Right renal pelvis (tissue), 4 donors: Measurements from ENCODE around the gene LYPD4. TPM values are rescaled to one million over a fixed set of nuclear protein-coding genes. Genes with fewer than 3 reads are reported as not detected.

Source experiments
- DNase-seq, 4 donors: peaks; one replicate each; pipeline ENCODE4 v3.0.0-alpha.2; 2013; ENCODE audit warnings: low read depth in 4 of 4, low spot score in 3 of 4, missing footprints in 1 of 4
- polyA plus RNA-seq, 4 donors: library from polyadenylated mRNA; unstranded; fragments of 120-200 nt; gene quantifications; one replicate each; pipeline ENCODE4 v1.2.1, GENCODE V29; 2013; ENCODE audit not compliant: insufficient read length in 4 of 4

Gene LYPD4, protein sequence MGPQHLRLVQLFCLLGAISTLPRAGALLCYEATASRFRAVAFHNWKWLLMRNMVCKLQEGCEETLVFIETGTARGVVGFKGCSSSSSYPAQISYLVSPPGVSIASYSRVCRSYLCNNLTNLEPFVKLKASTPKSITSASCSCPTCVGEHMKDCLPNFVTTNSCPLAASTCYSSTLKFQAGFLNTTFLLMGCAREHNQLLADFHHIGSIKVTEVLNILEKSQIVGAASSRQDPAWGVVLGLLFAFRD
- under 1 TPM in 1 of 4 donors, not detected in 3; 0.08 TPM for polyA plus RNA-seq

DNA sequence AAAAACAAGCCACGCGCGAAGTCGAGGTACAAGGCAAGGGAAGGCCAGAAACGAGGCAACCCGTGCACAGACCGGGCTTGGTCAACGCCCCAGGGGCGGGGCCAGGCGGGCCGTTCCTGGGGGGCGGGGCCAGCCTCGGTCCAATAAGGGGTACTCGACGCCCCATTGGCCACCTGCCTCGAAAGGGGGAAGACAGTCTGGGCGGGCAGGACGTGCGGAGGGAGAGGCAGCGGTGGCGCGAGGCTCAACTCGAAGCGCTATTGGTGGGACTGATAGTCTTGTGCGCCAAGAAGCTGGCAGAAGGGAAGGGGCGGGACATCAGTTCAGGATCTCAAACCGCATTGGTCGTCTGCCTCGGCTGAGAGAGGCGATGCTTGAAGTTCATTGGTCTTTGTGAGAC lies at the start of gene LYPD4:
LYPD4 (minus strand) TSS at position 83 of the 400 bp plus-strand sequence. CDS start 5,398 bp downstream, outside the sequence.
- no peak for DNase-seq

DNA sequence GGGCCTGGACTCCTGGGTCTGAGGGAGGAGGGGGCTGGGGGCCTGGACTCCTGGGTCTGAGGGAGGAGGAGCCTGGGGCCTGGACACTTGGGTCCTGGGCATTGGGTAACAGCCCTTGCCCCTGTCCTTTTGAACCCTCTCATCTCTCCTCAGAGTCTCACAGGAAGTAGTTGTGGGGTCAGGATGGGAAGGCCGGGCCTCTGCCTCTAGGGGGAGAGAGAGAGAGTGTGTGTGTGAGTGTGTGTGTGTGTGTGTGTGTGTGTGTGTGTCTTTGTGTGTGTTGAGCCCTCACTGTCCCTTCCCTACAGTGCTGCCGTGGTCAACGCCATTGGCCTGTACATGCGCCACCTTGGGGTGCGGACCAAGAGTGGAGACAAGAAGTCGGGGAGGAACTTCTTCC lies 49.4 kb upstream of the LYPD4 start:
- no peak for DNase-seq

DNA sequence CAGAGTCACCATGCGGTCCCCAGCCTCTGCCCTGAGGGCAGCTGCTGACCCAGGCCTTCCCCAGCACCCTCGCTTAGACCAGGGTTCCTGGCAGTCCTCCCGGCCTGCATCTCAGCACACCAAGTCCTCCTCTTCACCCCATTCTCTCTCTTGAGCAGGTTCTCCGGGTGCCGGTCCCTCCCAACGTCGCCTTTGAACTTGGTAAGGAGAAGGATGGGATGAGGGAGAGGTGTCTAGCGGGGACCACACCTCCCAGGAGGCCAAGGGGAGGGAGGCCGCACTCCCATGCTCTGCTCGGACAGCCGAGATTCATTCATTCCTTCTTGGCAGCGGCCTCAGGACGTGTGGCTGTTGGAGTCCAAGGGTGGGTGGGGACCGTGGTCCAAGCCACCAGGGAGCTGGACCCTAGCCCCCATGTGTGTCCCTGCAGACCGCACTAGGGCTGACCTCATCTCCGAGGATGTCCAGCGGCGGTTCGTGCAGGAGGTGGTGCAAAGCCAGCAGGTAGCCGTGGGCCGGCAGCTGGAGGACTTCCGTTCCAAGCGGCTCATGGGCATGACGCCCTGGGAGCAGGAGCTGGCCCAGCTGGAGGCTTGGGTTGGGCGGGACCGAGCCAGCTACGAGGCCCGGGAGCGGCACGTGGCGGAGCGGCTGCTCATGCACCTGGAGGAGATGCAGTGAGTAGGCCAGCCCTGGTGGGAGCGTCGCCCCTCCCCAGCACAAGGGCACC lies 47.9 kb upstream of the LYPD4 start:
- no peak for DNase-seq

DNA sequence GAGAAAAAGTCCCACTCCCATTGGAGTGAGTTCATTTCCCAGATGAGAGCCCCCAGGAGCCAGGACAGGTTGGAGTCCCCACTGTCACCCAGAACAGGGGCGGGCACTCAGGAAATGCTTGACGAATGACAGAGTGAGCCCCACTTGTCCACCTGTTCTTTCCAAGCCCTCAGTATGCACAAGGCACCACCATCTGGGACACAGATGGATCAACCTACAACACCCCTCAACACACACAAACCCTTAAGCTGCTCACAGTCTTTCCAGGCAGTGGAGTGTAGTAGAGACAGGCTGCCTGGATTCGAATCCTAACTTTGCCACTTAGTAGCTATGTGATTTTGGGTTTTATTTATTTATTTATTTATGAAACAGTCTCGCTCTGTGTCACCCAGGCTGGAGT lies 46.5 kb upstream of the LYPD4 start:
- DNase-seq = no peak

DNA sequence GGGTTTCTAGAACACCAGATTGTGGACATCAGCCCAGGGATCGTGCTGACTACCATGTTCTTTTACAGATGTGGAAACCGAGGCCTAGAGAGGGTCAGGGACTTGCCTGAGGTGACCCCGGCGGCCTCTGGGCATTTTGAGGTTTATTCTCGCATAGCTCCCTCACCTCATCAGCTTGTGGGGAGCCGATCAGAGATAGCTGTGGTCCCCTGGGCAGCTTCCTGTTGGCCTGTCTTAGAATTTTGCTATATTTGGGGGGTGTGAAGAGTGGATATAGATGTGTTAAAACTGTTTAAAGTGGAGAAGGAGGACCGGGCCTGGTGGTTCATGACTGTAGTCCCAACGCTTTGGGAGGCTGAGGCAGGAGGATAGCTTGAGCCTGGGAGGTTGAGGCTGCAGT lies 45.4 kb upstream of the LYPD4 start:
- DNase-seq = no peak

DNA sequence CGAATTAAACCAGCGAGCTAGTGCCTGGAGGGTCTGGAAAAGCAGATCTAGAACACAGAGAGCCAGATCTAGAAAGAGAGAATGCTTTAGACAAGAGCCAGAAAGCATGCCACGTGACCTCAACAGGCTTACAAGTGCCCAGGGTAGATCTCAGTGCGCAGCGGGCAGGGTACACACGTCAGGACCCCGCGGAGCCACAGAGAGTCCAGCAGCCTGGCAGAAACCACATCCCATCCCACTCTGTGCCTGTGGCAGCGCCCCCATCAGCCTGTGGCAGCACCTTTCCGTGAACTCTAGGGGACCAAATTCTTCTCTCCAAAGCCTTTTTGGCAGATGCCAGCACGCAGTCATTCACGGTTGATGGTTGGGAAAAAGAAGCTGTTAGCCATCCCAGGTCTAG lies 44.4 kb upstream of the LYPD4 start:
- no peak for DNase-seq

DNA sequence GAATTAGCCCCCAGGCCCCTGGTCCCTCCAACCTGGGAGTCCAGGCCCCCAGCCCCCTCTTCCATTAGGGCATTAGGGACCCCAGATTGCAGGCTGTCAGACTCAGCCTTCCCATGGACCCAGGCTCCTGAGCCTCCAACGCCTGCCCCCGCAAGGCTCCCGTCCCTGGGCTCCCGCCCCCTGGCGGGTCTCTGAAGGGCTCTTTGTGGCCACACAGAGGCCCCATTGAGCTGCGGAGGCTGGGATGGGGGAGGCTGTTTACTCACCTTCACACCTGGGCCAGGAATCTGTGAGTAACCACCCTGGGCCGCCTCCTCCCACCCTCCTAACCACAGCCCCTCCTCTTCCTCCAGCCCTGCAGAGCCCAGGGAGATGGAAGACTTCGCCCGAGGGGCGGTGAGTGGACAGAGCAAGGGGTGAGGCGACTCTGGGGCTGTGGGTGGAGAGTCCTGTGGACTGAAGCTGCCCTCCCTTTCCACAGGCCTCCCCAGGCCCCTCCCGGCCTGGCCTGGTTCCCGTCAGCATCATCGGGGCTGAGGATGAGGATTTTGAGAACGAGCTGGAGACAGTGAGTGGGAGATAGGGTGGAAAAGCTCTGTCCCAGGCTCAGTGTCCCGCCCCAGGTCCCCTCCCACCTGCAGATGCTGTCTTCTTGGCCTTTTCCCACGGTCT lies 43.4 kb upstream of the LYPD4 start:
- no peak for DNase-seq

DNA sequence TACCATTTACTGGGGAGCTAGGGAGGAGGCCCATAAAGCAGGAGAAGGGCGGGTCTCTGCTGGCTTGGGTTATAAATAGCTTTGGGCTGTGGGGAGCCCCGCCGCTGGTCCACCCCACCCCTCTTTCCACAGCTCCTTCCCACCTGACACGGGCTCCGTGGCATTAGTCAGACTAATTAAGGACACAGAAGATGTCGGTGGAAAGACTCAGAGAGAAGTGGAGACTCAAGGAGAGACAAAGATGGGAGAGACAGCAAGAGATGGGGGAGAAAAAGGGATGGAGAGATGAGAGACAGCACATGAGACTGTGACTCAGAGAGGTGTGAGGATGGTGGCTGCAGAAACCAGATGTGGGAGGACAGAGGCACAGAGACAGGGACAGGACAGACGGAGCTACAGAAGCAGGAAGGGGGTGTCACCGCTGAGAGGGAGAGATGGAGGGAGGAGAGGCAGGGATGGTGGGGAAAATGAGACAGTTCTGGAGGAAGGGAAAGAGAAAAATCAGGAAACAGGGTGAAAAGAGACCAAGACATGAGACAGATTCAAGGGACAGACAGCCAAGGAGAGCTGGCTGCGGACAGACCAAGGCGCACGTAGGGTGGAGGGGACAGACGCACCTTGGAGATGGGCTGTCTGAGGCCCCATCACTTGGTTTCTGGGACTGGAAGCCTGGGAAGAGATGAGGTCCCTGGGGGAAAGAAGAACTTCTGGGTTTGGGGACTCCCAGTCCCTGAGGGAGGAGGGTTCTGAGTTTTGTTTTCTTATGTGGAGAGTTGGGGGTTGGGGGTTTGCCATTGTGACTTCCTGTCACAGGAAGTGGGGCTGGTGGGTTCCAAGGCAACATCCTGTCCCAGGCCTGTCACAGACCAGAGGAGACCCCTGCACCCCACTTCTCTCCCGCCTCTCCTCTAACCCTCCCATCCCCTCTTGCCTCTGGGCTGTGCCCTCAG lies 42.6 kb upstream of the LYPD4 start:
- DNase-seq = no peak

DNA sequence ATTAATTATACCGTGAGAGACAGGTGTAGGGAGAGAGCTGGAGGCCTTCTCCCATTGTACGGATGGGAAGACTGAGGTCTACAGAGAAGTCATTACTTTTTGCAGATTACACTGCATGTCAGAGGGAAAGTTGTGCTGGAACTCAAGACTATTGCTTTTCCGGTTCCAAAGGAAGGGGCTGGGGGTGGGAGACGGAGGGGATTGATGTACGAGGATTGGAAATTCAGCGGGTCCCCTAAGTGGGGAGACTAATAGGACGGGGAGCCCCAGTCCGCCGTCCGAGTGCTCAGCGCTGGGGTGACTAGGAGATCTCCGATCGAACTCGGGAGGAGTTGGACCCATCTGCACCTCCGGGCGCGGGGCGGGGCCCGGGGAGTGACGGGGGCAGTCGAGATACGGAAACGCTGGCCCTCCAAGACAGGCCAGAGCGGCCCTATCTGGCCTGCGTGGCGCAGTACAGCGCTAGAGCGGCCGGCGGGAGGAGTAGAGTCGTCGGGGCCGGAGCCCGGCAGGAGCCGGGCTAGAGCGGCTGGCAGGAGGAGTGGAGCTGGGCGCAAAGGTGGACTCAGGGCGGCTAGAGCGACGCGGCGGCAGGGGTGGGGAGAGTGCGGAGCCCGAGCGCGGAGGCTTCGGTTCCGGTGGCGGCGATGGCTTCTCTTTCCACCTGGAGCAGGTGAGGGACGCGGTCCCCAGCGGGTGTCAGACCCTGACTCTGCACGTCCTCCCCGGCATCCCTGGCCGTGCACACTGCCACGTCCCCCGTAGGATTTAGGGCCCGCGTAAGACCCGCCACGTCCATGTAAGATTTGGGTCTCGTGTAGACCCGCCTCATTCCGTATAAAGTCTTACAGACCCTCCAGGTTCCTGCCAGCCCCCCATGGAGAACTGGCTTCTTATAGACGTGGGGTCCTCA lies 39.6 kb upstream of the LYPD4 start:
- peak; percentile 78 to 89 (median 83) for DNase-seq

DNA sequence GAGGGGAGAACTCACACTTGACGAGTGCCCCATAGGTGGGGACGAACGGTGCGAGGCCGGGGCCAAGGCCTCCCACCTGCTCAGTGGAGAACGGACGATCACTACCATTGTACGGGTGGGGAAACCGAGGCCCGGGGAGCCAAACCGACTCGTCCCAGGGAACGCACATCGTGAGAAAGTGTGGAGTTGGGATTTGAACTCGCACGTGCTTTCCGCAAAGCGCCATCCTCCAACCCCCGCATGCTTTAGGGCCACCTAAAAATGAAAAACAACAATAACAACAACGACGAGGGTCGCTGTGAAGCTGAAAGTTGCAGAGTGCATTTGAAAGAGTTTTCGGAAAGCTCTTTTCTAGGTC lies 39.0 kb upstream of the LYPD4 start:
- DNase-seq = no peak

DNA sequence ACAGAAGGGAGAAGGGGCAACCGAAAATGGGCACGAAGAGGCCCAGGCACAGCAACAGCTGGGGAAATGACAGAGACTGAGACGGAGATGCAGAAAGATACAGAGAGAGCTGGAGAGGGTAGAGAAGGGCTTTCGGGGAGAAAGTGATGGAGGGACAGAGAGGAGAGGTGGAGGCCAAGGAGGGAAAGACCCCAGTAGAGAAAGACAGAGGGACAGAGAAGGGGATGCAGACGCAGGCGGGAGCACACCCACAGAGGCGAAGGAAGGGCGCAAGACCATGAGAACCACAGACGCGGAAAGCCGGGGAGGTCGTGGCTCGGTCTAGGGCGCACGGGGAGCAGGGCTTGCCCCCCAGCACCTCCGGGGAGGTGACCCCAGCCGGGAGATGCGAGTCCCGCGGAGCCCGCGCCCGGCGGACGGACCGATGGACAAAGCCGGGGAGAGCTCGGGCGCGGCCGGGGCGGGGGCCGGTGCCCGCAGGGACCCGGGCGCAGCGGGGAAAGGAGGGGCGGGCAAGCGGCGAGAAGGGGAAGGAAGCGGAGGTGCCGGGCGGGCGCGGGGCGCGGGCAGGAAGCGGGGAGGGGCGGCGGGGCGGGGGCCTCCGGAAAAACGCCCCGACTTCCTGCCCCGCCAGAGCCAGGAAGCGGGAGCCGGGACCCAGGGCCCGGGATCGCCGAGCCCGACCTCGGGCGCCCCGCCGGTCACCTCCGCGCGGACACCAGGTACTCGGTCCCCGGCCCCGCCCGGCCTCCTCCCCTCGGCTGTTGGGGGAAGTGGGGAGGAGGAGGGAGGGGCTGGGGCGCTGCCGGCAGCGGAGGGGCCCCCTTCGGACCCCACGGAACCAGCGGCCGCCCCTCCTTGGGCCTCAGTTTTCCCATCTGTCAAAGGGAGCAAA lies 38.3 kb upstream of the LYPD4 start, which contains the start of gene ARHGEF1:
ARHGEF1 (plus strand) TSS at position 617 of the 895 bp plus-strand sequence. CDS start 4,899 bp downstream, outside the sequence.
- DNase-seq = no peak

DNA sequence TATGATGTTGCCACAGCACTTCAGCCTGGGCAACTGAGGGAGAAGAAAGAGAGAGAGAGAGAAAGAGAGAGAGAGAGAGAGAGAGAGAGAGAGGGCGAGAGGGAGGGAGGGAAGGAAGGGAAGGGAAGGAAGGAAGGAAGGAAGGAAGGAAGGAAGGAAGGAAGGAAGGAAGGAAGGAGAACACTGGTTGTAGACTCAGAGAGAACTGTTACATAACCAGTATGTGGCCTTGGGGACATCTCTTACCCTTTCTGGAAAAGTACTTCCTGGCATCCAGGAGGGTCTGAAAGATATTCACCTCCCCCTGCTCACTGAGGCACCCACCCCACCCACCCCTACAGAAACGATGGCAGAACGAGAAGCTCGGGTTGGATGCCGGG lies 35.8 kb upstream of the LYPD4 start:
- DNase-seq = no peak

DNA sequence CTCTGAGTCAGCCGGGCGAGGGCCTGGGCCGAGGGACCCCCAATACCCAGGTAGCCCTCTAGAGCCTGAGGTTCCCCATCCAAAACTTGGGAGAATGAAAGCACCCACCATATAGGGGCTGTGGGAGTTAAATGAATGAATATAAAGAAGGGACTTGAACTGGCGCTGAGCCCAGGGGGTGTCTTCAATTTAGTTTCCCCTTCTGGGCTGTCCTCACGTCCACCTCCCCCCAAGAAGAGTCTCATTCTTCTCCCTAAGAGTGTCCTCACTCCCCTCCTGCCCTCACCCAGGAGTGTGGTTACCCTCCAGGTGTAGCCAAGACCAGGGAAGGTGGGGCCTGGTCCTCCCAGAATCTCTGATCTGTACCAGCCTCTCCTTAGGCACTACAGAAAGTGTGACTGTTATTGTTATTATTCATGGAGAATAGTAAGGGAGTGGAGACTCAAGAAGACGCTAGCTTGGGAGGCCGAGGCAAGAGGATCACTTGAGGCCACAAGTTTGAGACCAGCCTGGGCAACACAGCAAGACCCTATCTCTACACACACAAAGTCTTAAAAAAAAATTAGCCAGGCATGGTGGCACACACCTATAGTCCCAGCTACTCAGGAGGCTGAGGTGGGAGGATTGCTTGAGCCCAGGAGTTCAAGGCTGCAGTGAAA lies 35.3 kb upstream of the LYPD4 start:
- DNase-seq = no peak

DNA sequence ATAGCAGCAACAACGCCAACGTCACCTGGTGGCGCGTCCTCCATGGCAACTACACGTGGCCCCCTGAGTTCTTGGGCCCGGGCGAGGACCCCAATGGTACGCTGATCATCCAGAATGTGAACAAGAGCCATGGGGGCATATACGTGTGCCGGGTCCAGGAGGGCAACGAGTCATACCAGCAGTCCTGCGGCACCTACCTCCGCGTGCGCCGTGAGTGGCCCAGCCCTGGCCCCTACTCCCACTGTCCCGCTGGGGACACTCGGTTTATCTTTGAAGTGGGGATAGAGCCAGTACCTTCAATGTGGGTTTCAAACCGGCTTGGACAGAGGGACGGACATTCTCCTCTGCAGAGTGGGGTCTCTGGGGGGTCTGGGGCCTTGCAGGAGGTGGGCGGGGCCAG lies 34.6 kb upstream of the LYPD4 start:
- no peak for DNase-seq

DNA sequence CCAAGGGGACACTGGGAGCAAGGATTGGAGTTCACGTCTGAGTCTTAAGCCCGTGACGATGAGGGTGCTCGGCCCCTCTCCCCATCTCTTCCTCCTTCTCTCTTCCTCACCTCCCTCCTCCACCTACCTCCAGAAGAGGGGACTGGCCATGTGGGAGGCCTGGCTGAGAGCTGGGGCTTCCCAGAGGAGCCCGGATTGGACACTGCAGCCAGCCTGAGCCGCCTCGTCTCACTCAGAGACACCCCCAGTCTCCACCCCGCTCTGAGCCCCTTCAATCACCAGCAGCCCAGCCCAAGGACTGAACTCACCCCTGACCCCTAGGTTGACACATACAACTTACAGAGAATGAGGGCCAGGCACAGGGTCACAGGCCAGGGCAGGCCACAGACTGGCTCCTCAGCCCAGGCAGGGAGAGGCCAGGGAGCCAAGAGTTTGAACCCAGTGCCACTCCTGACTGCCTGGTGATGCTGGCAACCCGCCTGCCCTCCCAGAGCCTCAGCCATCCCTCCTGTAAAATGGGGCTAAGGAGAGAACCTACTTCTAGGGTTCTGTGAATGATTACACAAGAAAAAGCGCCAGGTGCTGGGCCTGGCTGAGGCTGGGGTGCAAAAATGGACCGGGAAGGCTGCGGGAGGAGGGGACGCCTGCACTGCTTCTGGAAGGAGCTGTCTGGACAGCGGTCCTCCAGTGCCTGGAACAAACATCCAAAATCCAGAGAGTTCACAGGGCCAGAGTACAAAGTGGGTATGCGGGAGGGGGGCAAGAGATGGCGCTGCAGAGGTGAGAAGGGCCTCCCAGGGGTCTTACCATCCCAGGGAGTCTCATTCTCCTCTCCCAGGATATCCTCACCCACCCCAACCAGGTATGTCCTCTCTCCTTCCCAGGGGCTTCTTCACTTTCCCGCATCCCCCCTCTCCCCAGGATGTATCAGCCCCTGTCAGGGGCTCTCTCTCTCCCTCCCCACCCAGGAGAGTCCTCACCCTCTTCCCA lies 33.7 kb upstream of the LYPD4 start:
- no peak for DNase-seq

DNA sequence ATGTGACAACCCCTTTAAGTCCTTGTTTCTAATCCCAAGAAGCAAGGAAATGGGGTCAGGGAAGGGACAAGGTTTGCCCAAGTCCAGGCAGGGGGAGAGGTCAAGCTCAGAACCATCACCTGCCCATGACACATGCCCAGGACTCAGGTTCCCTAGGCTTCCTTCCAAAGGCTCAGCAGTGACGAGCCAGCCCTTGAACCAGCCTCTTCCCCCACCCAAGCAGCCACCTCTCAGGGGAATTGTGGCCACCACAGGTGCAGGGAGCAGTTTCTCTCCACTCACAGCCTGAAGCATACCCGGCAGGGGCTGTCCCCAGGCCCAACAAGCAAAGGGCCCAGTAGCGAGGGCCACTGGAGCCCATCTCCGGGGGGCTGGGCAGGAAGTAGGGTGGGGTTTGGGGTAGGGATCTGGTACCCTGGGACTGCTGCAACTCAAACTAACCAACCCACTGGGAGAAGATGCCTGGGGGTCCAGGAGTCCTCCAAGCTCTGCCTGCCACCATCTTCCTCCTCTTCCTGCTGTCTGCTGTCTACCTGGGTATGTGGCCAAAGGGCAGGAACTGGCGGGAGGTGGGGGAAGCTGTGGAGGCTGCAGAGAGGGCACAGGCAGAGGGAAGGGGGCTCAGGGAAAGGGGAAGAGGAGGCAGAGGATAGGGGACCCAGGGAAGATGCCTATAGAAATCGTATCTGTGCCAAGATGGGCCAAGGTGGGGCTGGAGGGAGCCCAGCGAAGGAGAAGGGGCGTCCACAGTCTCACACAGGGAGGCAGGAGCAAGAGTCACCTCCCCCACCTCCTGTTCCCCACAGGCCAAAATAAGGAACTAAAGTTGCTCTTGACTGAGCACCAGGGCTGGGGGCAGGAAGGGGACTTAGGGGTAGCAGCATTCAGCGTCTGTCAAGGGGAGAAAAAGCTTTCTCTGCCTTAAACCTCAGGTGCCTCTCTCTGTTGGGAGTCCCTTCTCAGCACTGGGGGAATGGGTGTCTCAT lies 32.7 kb upstream of the LYPD4 start, which contains the start of gene CD79A:
CD79A (plus strand) TSS at position 433 of the 986 bp plus-strand sequence; CDS start at position 459, 26 bp downstream.
- no peak for DNase-seq
